ENCODE data around the gene PRDX1. TPM values are rescaled to one million over a fixed set of nuclear protein-coding genes. Genes with fewer than 3 reads are reported as not detected.
A peak's percentile ranks its signal among the peaks of the same experiment; 100 is the strongest.

The PRDX1 gene
- total and polyA plus RNA-seq, 2 of the 8 experiments (the other 6 are each of a cell fraction or from before 2014, with no cell fraction given), result 1,165 to 1,418 TPM

- no peaks in the 10 kb centered on the region for H3K9me3 ChIP-seq (ENCODE audit: insufficient read depth in 2 of 2, low read depth in 1 of 2, low read length in 1 of 2)
- FAIRE-seq (no peak), DNase-seq (ENCODE audit: low read depth in 1 of 2, low spot score in 2 of 2) (peak in 1 of 2 experiments; percentile 68)
- H3K23ac ChIP-seq (ENCODE audit: insufficient read length), result no peak overlapping the region
- no peaks in the 10 kb centered on the region for H3K79me1 ChIP-seq (ENCODE audit: low read depth, low read length)
- H4K8ac ChIP-seq (ENCODE audit: extremely low read depth, insufficient read depth, low read length), result no peak overlapping the region
- H2BK120ac ChIP-seq (replicated peaks; ENCODE audit: low read depth, low read length), result no peak overlapping the region
- H2AK5ac ChIP-seq (ENCODE audit: low read depth, low read length), result no peak overlapping the region
- no peak overlapping the region for H2BK15ac ChIP-seq (ENCODE audit: low read length)
- H3K9ac ChIP-seq (replicated peaks in 1 of 4; ENCODE audit: extremely low read depth in 1 of 4, low read depth in 3 of 4, low read length in 3 of 4), result no peak overlapping the region
- H2BK5ac ChIP-seq (ENCODE audit: low read depth, low read length), result no peak overlapping the region
- H3K23me2 ChIP-seq (ENCODE audit: low read depth, low read length), result no peaks in the 10 kb centered on the region; the same call in 1 of the 2 replicates
- H3K27ac ChIP-seq (ENCODE audit: low read depth, low read length), result no peak overlapping the region
- 100% methylated on average over 1 of the region's 1 CpG; no CpG with 5 or more reads in 1 of the 2 experiments for WGBS, 2 experiments (ENCODE audit: extremely low coverage in 1 of 2, insufficient coverage in 1 of 2, insufficient read length in 1 of 2, insufficient replicate concordance in 2 of 2, low coverage in 1 of 2, low lambda C conversion rate in 2 of 2, missing lambda C conversion rate in 1 of 2)
- H3K27me3 ChIP-seq (replicated peaks in 1 of 4; ENCODE audit: control insufficient read depth in 3 of 4, extremely low read depth in 1 of 4, insufficient read depth in 3 of 4, low read length in 3 of 4), result no peaks in the 10 kb centered on the region
- H2AFZ ChIP-seq (ENCODE audit: low read length), result no peak overlapping the region
- H2BK12ac ChIP-seq (ENCODE audit: low read depth, low read length), result no peak overlapping the region
- POLR2A ChIA-PET (ENCODE audit: partially characterized antibody), result interaction anchor here (0.6 to 16.2 kb wide), 26 partner anchors 9 to 1024 kb away, joined by 3 to 429 read pairs (median 4); partner anchors contain the start of genes AKR1A1, CCDC163, GPBP1L1 and MMACHC
- no peaks in the 10 kb centered on the region for H3K4me1 ChIP-seq (replicated peaks in 1 of 4; ENCODE audit: control insufficient read depth in 3 of 4, insufficient read depth in 4 of 4, low read length in 3 of 4)
- H4K20me1 ChIP-seq (replicated peaks in 1 of 2; ENCODE audit: control insufficient read depth in 1 of 2, insufficient read depth in 2 of 2, low read length in 2 of 2), result peaks cover 22 to 23% of the 10 kb centered on the region in 2 experiments
- H3K56ac ChIP-seq (replicated peaks; ENCODE audit: insufficient read length, low read depth, low read length), result no peak overlapping the region
- H2BK20ac ChIP-seq (ENCODE audit: low read length), result no peak overlapping the region
- H3K4ac ChIP-seq (replicated peaks; ENCODE audit: insufficient read length, low read depth, low read length), result no peak overlapping the region
- H3K36me3 ChIP-seq (ENCODE audit: control insufficient read depth in 2 of 4, insufficient read depth in 4 of 4, low read length in 3 of 4), result peaks cover 46 to 88% (median 77%) of the 10 kb centered on the region in 4 experiments
- no peak overlapping the region for H4K5ac ChIP-seq (ENCODE audit: insufficient read length, low read depth, low read length)
- no peak overlapping the region for H3K18ac ChIP-seq (ENCODE audit: extremely low read depth, low read length)
- H3K4me2 ChIP-seq (ENCODE audit: insufficient read depth in 1 of 2, low read depth in 2 of 2, low read length in 2 of 2), result no peak overlapping the region
- CTCF ChIA-PET (ENCODE audit: partially characterized antibody), result interaction anchor here (0.6 to 8.4 kb wide), 31 partner anchors 9 to 1419 kb away, joined by 3 to 133 read pairs (median 6); partner anchors contain the start of gene PRDX1
- no peak overlapping the region for H4K91ac ChIP-seq (replicated peaks; ENCODE audit: insufficient read length, low read length)
- H3K4me3 ChIP-seq (ENCODE audit: extremely low read depth in 1 of 4, insufficient read depth in 2 of 4, low read depth in 3 of 4, low read length in 4 of 4), result no peak overlapping the region
- peaks cover 0 to 19% of the 10 kb centered on the region in 2 experiments; a peak in 2 of 4 replicates for H3K79me2 ChIP-seq (ENCODE audit: control insufficient read depth in 1 of 2, insufficient read depth in 2 of 2, low read length in 2 of 2)
- H3K14ac ChIP-seq (ENCODE audit: insufficient read length), result no peak overlapping the region
- peak; percentile 70 to 72 for TF ChIP-seq RAD21 (IDR thresholded peaks at IDR 0.05 in 1 of 2, conservative IDR thresholded peaks at IDR 0.05 in 1 of 2; ENCODE audit: low read depth in 2 of 2, low read length in 2 of 2)
- TF ChIP-seq CTBP2 (IDR thresholded peaks at IDR 0.05; ENCODE audit: borderline replicate concordance, insufficient read depth, insufficient read length, low read length), result no peak
- TF ChIP-seq KDM4A (IDR thresholded peaks at IDR 0.05; ENCODE audit: low read depth, low read length, severe bottlenecking), result no peak
- TF ChIP-seq CREB1 (IDR thresholded peaks at IDR 0.05), result no peak
- TF ChIP-seq GABPA (IDR thresholded peaks at IDR 0.05; ENCODE audit: borderline replicate concordance, insufficient read depth, low read length), result no peak
- TF ChIP-seq MAX (IDR thresholded peaks at IDR 0.05), result peak; percentile 73
- no peak for TF ChIP-seq SP2 (IDR thresholded peaks at IDR 0.05; ENCODE audit: low read length)
- TF ChIP-seq PHF8 (conservative IDR thresholded peaks at IDR 0.05; ENCODE audit: low read depth, low read length), result no peak
- 0 out of 3 replicates have a peak, but pooled peaks of 1 of the 2 experiments have one; percentile 22 for TF ChIP-seq POLR2A (IDR thresholded peaks at IDR 0.05; ENCODE audit: control extremely low read depth in 1 of 2, low read depth in 2 of 2, low read length in 2 of 2)
- TF ChIP-seq RNF2 (IDR thresholded peaks at IDR 0.05; ENCODE audit: borderline replicate concordance, low read depth, low read length, missing control alignments, poor library complexity, severe bottlenecking), result no peak
- TF ChIP-seq CBX8 (IDR thresholded peaks at IDR 0.05; ENCODE audit: borderline replicate concordance, low read depth, low read length), result no peak
- peak; percentile 63; the same call in 1 of the 2 replicates for TF ChIP-seq POLR2AphosphoS5 (IDR thresholded peaks at IDR 0.05; ENCODE audit: low read depth, low read length)
These were observed 9.0 kb downstream of the PRDX1 start for GRCh38 chr1:45512641-45513054.

Data from H1 (cell line).